ENCODE results near the gene PDE4A. TPM values are rescaled to one million over a fixed set of nuclear protein-coding genes. Genes with fewer than 3 reads are reported as not detected.
"Not testable (repeated sequence)": the region's sequence is repeated elsewhere in the genome, so short reads cannot be mapped to it uniquely, and the experiment has no call there.

The PDE4A gene
- total RNA-seq, 2 experiments from 2014 or later = 28.2 to 29.2 TPM

GRCh38 chr19:10392120-10392519, 28.2 kb upstream of the PDE4A start:
- DNase-seq (no peak), ATAC-seq (ENCODE audit: low read depth) (no peak)
- no peak overlapping the region for H3K4me3 Mint-ChIP-seq
- H3K36me3 Mint-ChIP-seq = peaks cover 9% of the 10 kb centered on the region
- POLR2A ChIA-PET = interaction anchor here (1.4 to 3.3 kb wide), 2 partner anchors 11 to 122 kb away, joined by 5 to 24 read pairs; partner anchors contain the start of genes ICAM1 and TYK2
- no peaks in the 10 kb centered on the region for H3K27me3 Mint-ChIP-seq
- H3K4me1 Mint-ChIP-seq = peaks cover 9% of the 10 kb centered on the region
- H3K27ac Mint-ChIP-seq = no peak overlapping the region
- H3K9me3 Mint-ChIP-seq = no peaks in the 10 kb centered on the region

GRCh38 chr19:10393137-10393536, 27.2 kb upstream of the PDE4A start:
- DNase-seq (no peak), ATAC-seq (ENCODE audit: low read depth) (no peak)
- H3K9me3 Mint-ChIP-seq = no peaks in the 10 kb centered on the region
- no peak overlapping the region for H3K27ac Mint-ChIP-seq
- POLR2A ChIA-PET = interaction anchor here (1.4 to 3.3 kb wide), 2 partner anchors 12 to 123 kb away, joined by 5 to 24 read pairs; partner anchors contain the start of genes ICAM1 and TYK2
- H3K36me3 Mint-ChIP-seq = peaks cover 9% of the 10 kb centered on the region
- H3K4me1 Mint-ChIP-seq = peaks cover 10% of the 10 kb centered on the region
- H3K27me3 Mint-ChIP-seq = no peaks in the 10 kb centered on the region
- no peak overlapping the region for H3K4me3 Mint-ChIP-seq

- Mint-ChIP-seq H3K27me3 (no peaks in the 10 kb centered on the region), H3K9me3 (no peaks in the 10 kb centered on the region), H3K4me1 (peaks cover 12% of the 10 kb centered on the region), H3K27ac (no peak overlapping the region), H3K4me3 (no peak overlapping the region), H3K36me3 (peaks cover 11% of the 10 kb centered on the region)
- POLR2A ChIA-PET = no interaction called here
- ATAC-seq (ENCODE audit: low read depth) = no peak
- DNase-seq = no peak
These were observed 25.3 kb upstream of the PDE4A start for GRCh38 chr19:10395003-10395402.

GRCh38 chr19:10395436-10395835, 24.9 kb upstream of the PDE4A start:
- Mint-ChIP-seq H3K36me3 (peaks cover 11% of the 10 kb centered on the region), H3K9me3 (no peaks in the 10 kb centered on the region), H3K4me3 (no peak overlapping the region), H3K27me3 (no peaks in the 10 kb centered on the region), H3K4me1 (peaks cover 14% of the 10 kb centered on the region), H3K27ac (no peak overlapping the region)
- ATAC-seq (ENCODE audit: low read depth) (no peak), DNase-seq (no peak)
- POLR2A ChIA-PET = no interaction called here

GRCh38 chr19:10395917-10396316, 24.4 kb upstream of the PDE4A start:
- no peaks in the 10 kb centered on the region for H3K9me3 Mint-ChIP-seq
- H3K36me3 Mint-ChIP-seq = peaks cover 8% of the 10 kb centered on the region
- peaks cover 12% of the 10 kb centered on the region for H3K4me1 Mint-ChIP-seq
- ATAC-seq (ENCODE audit: low read depth) (no peak), DNase-seq (no peak)
- H3K27ac Mint-ChIP-seq = no peak overlapping the region
- no peaks in the 10 kb centered on the region for H3K27me3 Mint-ChIP-seq
- H3K4me3 Mint-ChIP-seq = no peak overlapping the region
- POLR2A ChIA-PET = no interaction called here

- no peak overlapping the region for H3K4me3 Mint-ChIP-seq
- no peaks in the 10 kb centered on the region for H3K27me3 Mint-ChIP-seq
- peak overlapping the region; percentile 16 for H3K27ac Mint-ChIP-seq
- H3K9me3 Mint-ChIP-seq = no peaks in the 10 kb centered on the region
- H3K4me1 Mint-ChIP-seq = peaks cover 25% of the 10 kb centered on the region
- ATAC-seq (ENCODE audit: low read depth) = no peak
- POLR2A ChIA-PET = no interaction called here
- peaks cover 11% of the 10 kb centered on the region for H3K36me3 Mint-ChIP-seq
- DNase-seq = no peak
These were observed 21.5 kb upstream of the PDE4A start for GRCh38 chr19:10398819-10399218.

- not testable (repeated sequence) for H3K9me3 Mint-ChIP-seq; H3K36me3 Mint-ChIP-seq; H3K27ac Mint-ChIP-seq; ATAC-seq (ENCODE audit: low read depth); H3K27me3 Mint-ChIP-seq; DNase-seq
- POLR2A ChIA-PET = interaction anchor here (0.6 kb wide), 1 partner anchor 285 kb away, joined by 3 read pairs; no protein-coding TSS in a partner anchor
- peak overlapping the region; percentile 19 for H3K4me3 Mint-ChIP-seq
- peaks cover 29% of the 10 kb centered on the region for H3K4me1 Mint-ChIP-seq
These were observed 21.0 kb upstream of the PDE4A start for GRCh38 chr19:10399340-10399739.

GRCh38 chr19:10399878-10400277, 20.5 kb upstream of the PDE4A start:
- H3K4me1 Mint-ChIP-seq = peaks cover 31% of the 10 kb centered on the region
- no peak for ATAC-seq (ENCODE audit: low read depth)
- POLR2A ChIA-PET = interaction anchor here (0.6 to 1.2 kb wide), 2 partner anchors 129 to 285 kb away, joined by 3 to 4 read pairs; partner anchors contain the start of gene ICAM1
- H3K27ac Mint-ChIP-seq = no peak overlapping the region
- no peak overlapping the region for H3K4me3 Mint-ChIP-seq
- no peaks in the 10 kb centered on the region for H3K27me3 Mint-ChIP-seq
- H3K36me3 Mint-ChIP-seq = peaks cover 9% of the 10 kb centered on the region
- H3K9me3 Mint-ChIP-seq = no peaks in the 10 kb centered on the region
- DNase-seq = no peak

GRCh38 chr19:10402441-10403038, 17.8 kb upstream of the PDE4A start:
- Mint-ChIP-seq H3K27ac (peak overlapping the region; percentile 91), H3K4me1 (peaks cover 49% of the 10 kb centered on the region), H3K27me3 (no peaks in the 10 kb centered on the region), H3K36me3 (peaks cover 9% of the 10 kb centered on the region), H3K9me3 (no peaks in the 10 kb centered on the region), H3K4me3 (peak overlapping the region; percentile 88)
- ATAC-seq (ENCODE audit: low read depth) (no peak), DNase-seq (no peak)
- POLR2A ChIA-PET = interaction anchor here (0.5 to 1.8 kb wide), 4 partner anchors 10 to 186 kb away, joined by 3 to 10 read pairs (median 4); partner anchors contain the start of genes RAVER1 and TYK2

- DNase-seq (peak; percentile 99), ATAC-seq (ENCODE audit: low read depth) (peak; percentile 68)
- Mint-ChIP-seq H3K4me1 (peaks cover 52% of the 10 kb centered on the region), H3K27me3 (no peaks in the 10 kb centered on the region), H3K27ac (peak within 1 kb of the TSS; percentile 91), H3K36me3 (peaks cover 10% of the 10 kb centered on the region), H3K4me3 (peak within 1 kb of the TSS; percentile 88), H3K9me3 (no peaks in the 10 kb centered on the region)
- POLR2A ChIA-PET = interaction anchor here (0.5 to 8.7 kb wide), 14 partner anchors 10 to 301 kb away, joined by 3 to 199 read pairs (median 4); partner anchors contain the start of genes ICAM1, KRI1, PDE4A and RAVER1
These were observed 17.0 kb upstream of the PDE4A start, which contains the start of gene CDC37 for GRCh38 chr19:10403137-10404021. CDC37 (minus strand) TSS chr19:10403542; CDS start chr19:10403479, 63 bp downstream.

GRCh38 chr19:10404888-10405820, 15.2 kb upstream of the PDE4A start:
- peak; percentile 75 for DNase-seq
- POLR2A ChIA-PET = interaction anchor here (0.7 to 8.7 kb wide), 12 partner anchors 8 to 198 kb away, joined by 3 to 199 read pairs (median 4); partner anchors contain the start of genes KRI1, PDE4A and TYK2
- Mint-ChIP-seq H3K27me3 (no peaks in the 10 kb centered on the region), H3K27ac (peak overlapping the region; percentile 95), H3K4me3 (peak overlapping the region; percentile 88), H3K9me3 (no peaks in the 10 kb centered on the region), H3K36me3 (peaks cover 10% of the 10 kb centered on the region), H3K4me1 (peaks cover 63% of the 10 kb centered on the region)
- ATAC-seq (ENCODE audit: low read depth) = no peak

- peaks cover 63% of the 10 kb centered on the region for H3K4me1 Mint-ChIP-seq
- H3K36me3 Mint-ChIP-seq = peaks cover 7% of the 10 kb centered on the region
- POLR2A ChIA-PET = interaction anchor here (0.5 to 8.7 kb wide), 13 partner anchors 9 to 284 kb away, joined by 3 to 199 read pairs (median 4); partner anchors contain the start of genes KRI1, PDE4A and TYK2
- H3K27ac Mint-ChIP-seq = peak overlapping the region; percentile 95
- H3K27me3 Mint-ChIP-seq = no peaks in the 10 kb centered on the region
- no peaks in the 10 kb centered on the region for H3K9me3 Mint-ChIP-seq
- DNase-seq (no peak), ATAC-seq (ENCODE audit: low read depth) (no peak)
- H3K4me3 Mint-ChIP-seq = peak overlapping the region; percentile 88
These were observed 14.1 kb upstream of the PDE4A start for GRCh38 chr19:10406191-10406590.
